Measurements from ENCODE around the gene KAZN. TPM values are rescaled to one million over a fixed set of nuclear protein-coding genes. Genes with fewer than 3 reads are reported as not detected.

KAZN gene
- polyA plus RNA-seq, 1 of the 3 experiments (the other 2 are of a cell fraction), result 6.8 TPM

GRCh38 chr1:15130607-15131006, 532.1 kb downstream of the KAZN start:
- no peak overlapping the region for H2AFZ ChIP-seq (ENCODE audit: low read depth)
- no peak overlapping the region for H3K27ac ChIP-seq (ENCODE audit: low read depth in 2 of 2, low read length in 1 of 2)
- no peaks in the 10 kb centered on the region for H3K79me2 ChIP-seq (ENCODE audit: insufficient read depth)
- H3K9me3 ChIP-seq, result no peaks in the 10 kb centered on the region
- no peaks in the 10 kb centered on the region for H3K27me3 ChIP-seq (ENCODE audit: insufficient read depth)
- H3K4me2 ChIP-seq, result no peak overlapping the region
- peaks cover 0 to 7% of the 10 kb centered on the region in 2 experiments; a peak in 1 of 4 replicates for H3K4me1 ChIP-seq (ENCODE audit: control insufficient read depth in 1 of 2, insufficient read depth in 2 of 2, low read depth in 1 of 2, low read length in 1 of 2)
- no peaks in the 10 kb centered on the region for H3F3A ChIP-seq (replicated peaks; ENCODE audit: insufficient read depth)
- CTCF ChIA-PET, result interaction anchor here (1.4 to 11.1 kb wide), 4 partner anchors 9 to 175 kb away, joined by 3 to 119 read pairs (median 64); partner anchors contain the start of gene TMEM51
- no peaks in the 10 kb centered on the region for H4K20me1 ChIP-seq (ENCODE audit: insufficient read depth)
- no peaks in the 10 kb centered on the region for H3K9me2 ChIP-seq
- no peak overlapping the region for H3K4me3 ChIP-seq (ENCODE audit: low read depth in 2 of 2, low read length in 1 of 2)
- H3K9ac ChIP-seq, result no peak overlapping the region
- WGBS (ENCODE audit: low lambda C conversion rate), result 76% methylated on average over 3 of the region's 3 CpGs
- no peaks in the 10 kb centered on the region for H3K36me3 ChIP-seq (replicated peaks in 1 of 2; ENCODE audit: control insufficient read depth in 1 of 2, insufficient read depth in 2 of 2, low read length in 1 of 2)
- POLR2A ChIA-PET, result interaction anchor here (1.1 kb wide), 1 partner anchor 21 kb away, joined by 3 read pairs; no protein-coding TSS in a partner anchor
- DNase-seq, result no peak
- no peak for TF ChIP-seq TEAD4 (IDR thresholded peaks at IDR 0.05; ENCODE audit: borderline replicate concordance, insufficient read depth)
- no peak for TF ChIP-seq ELF1 (IDR thresholded peaks at IDR 0.05)
- TF ChIP-seq TAF1 (IDR thresholded peaks at IDR 0.05; ENCODE audit: borderline replicate concordance, low read depth, low read length), result no peak
- TF ChIP-seq POLR2AphosphoS5 (IDR thresholded peaks at IDR 0.05; ENCODE audit: low read depth, low read length), result no peak

DNA sequence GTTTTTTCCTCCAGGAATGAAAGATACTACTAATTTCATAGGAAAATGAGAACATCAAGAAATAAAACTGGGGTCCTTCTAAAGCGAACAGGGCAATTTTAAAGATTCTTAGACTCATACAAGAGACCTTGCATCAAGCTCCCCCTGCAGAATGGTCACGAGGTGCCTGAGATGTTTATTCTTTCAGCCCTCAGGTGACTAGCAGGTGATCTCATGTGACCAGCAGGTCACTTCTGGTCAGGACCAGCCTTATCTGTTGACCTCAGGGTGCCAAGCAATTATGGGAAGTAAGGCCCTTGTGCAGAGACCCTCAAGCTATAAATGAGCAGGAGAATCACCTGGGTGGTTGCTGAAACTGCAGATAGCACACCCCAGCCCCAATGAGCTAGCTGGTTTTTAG, 534.5 kb downstream of the KAZN start:
- Histone ChIP-seq H3K4me3 (ENCODE audit: low read depth in 2 of 2, low read length in 1 of 2) (no peak overlapping the region), H4K20me1 (ENCODE audit: insufficient read depth) (no peaks in the 10 kb centered on the region), H3K9me3 (no peaks in the 10 kb centered on the region), H3F3A (replicated peaks; ENCODE audit: insufficient read depth) (no peaks in the 10 kb centered on the region), H3K4me1 (ENCODE audit: control insufficient read depth in 1 of 2, insufficient read depth in 2 of 2, low read depth in 1 of 2, low read length in 1 of 2) (peaks cover 0 to 9% of the 10 kb centered on the region in 2 experiments; a peak in 1 of 4 replicates), H3K27ac (ENCODE audit: low read depth in 2 of 2, low read length in 1 of 2) (no peak overlapping the region), H3K27me3 (ENCODE audit: insufficient read depth) (no peaks in the 10 kb centered on the region), H2AFZ (ENCODE audit: low read depth) (no peak overlapping the region), H3K4me2 (no peak overlapping the region), H3K36me3 (replicated peaks in 1 of 2; ENCODE audit: control insufficient read depth in 1 of 2, insufficient read depth in 2 of 2, low read length in 1 of 2) (no peaks in the 10 kb centered on the region), H3K79me2 (ENCODE audit: insufficient read depth) (no peaks in the 10 kb centered on the region), H3K9ac (no peak overlapping the region), H3K9me2 (no peaks in the 10 kb centered on the region)
- ChIA-PET CTCF (interaction anchor here (0.9 to 11.1 kb wide), 5 partner anchors 10 to 172 kb away, joined by 3 to 119 read pairs (median 10); partner anchors contain the start of gene TMEM51), POLR2A (interaction anchor here (1.6 kb wide), 1 partner anchor 19 kb away, joined by 8 read pairs; no protein-coding TSS in a partner anchor)
- WGBS (ENCODE audit: low lambda C conversion rate), result 60% methylated on average over 2 of the region's 2 CpGs
- no peak for DNase-seq
- no peak for TF ChIP-seq TCF12 (IDR thresholded peaks at IDR 0.05)
- no peak for TF ChIP-seq RCOR1 (IDR thresholded peaks at IDR 0.05; ENCODE audit: low read length)
- no peak for TF ChIP-seq FOSL2 (IDR thresholded peaks at IDR 0.05; ENCODE audit: borderline replicate concordance, low read depth)
- TF ChIP-seq, protein P1, sequence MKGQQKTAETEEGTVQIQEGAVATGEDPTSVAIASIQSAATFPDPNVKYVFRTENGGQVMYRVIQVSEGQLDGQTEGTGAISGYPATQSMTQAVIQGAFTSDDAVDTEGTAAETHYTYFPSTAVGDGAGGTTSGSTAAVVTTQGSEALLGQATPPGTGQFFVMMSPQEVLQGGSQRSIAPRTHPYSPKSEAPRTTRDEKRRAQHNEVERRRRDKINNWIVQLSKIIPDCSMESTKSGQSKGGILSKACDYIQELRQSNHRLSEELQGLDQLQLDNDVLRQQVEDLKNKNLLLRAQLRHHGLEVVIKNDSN (IDR thresholded peaks at IDR 0.05; ENCODE audit: borderline replicate concordance, low read depth), result no peak
- no peak for TF ChIP-seq FOXJ3 (CRISPR knock-in tag; IDR thresholded peaks at IDR 0.05)
- no peak for TF ChIP-seq MXI1 (IDR thresholded peaks at IDR 0.05; ENCODE audit: low read depth, low read length)
- no peak for TF ChIP-seq CTCF (IDR thresholded peaks at IDR 0.05)
- TF ChIP-seq GABPA (IDR thresholded peaks at IDR 0.05; ENCODE audit: low read depth), result no peak
- no peak for TF ChIP-seq CHD2 (IDR thresholded peaks at IDR 0.05; ENCODE audit: low read length, partially characterized antibody)
- no peak for TF ChIP-seq ELF1 (IDR thresholded peaks at IDR 0.05)
- TF ChIP-seq, protein P2, sequence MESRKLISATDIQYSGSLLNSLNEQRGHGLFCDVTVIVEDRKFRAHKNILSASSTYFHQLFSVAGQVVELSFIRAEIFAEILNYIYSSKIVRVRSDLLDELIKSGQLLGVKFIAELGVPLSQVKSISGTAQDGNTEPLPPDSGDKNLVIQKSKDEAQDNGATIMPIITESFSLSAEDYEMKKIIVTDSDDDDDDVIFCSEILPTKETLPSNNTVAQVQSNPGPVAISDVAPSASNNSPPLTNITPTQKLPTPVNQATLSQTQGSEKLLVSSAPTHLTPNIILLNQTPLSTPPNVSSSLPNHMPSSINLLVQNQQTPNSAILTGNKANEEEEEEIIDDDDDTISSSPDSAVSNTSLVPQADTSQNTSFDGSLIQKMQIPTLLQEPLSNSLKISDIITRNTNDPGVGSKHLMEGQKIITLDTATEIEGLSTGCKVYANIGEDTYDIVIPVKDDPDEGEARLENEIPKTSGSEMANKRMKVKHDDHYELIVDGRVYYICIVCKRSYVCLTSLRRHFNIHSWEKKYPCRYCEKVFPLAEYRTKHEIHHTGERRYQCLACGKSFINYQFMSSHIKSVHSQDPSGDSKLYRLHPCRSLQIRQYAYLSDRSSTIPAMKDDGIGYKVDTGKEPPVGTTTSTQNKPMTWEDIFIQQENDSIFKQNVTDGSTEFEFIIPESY (IDR thresholded peaks at IDR 0.05; ENCODE audit: borderline replicate concordance, low read depth), result no peak
- TF ChIP-seq NRF1 (IDR thresholded peaks at IDR 0.05; ENCODE audit: low read depth, low read length), result no peak
- TF ChIP-seq RXRA (IDR thresholded peaks at IDR 0.05; ENCODE audit: borderline replicate concordance, low read depth), result no peak
- TF ChIP-seq, protein P3, sequence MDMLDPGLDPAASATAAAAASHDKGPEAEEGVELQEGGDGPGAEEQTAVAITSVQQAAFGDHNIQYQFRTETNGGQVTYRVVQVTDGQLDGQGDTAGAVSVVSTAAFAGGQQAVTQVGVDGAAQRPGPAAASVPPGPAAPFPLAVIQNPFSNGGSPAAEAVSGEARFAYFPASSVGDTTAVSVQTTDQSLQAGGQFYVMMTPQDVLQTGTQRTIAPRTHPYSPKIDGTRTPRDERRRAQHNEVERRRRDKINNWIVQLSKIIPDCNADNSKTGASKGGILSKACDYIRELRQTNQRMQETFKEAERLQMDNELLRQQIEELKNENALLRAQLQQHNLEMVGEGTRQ (IDR thresholded peaks at IDR 0.05; ENCODE audit: borderline replicate concordance, low read depth, low read length), result no peak
- TF ChIP-seq IRF3 (IDR thresholded peaks at IDR 0.05; ENCODE audit: low read depth, low read length), result no peak
- TF ChIP-seq RAD21 (IDR thresholded peaks at IDR 0.05; ENCODE audit: low read length), result no peak
- no peak for TF ChIP-seq RFX5 (IDR thresholded peaks at IDR 0.05; ENCODE audit: low read length)
- no peak for TF ChIP-seq FOXM1 (IDR thresholded peaks at IDR 0.05; ENCODE audit: low read depth)
